K562 (cell line): ENCODE results near the gene CDC25B. TPM values are rescaled to one million over a fixed set of nuclear protein-coding genes. Genes with fewer than 3 reads are reported as not detected.

ENCODE experiments used
- ARNT ChIP-seq, 2 experiments: fragments of 450-650 bp; IDR thresholded peaks; 2 replicates each; pipeline ENCODE4 v1.6.1; 2016; ENCODE audit warnings: mild to moderate bottlenecking in 1 of 2
- HMGXB4 ChIP-seq: sonication (generic); formaldehyde crosslinking; IDR thresholded peaks from 2 replicates; pipeline ENCODE4 v1.8.1; 2023; ENCODE audit warnings: mild to moderate bottlenecking, missing genetic modification reagents
- ILF3 ChIP-seq: fragments of 450-650 bp; IDR thresholded peaks from 2 replicates; pipeline ENCODE4 v1.6.1; 2018; ENCODE audit warnings: antibody characterized with exemption, mild to moderate bottlenecking, moderate library complexity, borderline replicate concordance
- MAFG ChIP-seq: fragments of 450-650 bp; conservative IDR thresholded peaks from 2 replicates; pipeline ENCODE4 v1.6.1; 2016; ENCODE audit warnings: missing genetic modification characterization, missing compliant biosample characterization
- MAFK ChIP-seq: IDR thresholded peaks from 2 replicates; pipeline ENCODE4 v1.6.1; 2011; ENCODE audit warnings: low read length, improper control_type of control experiment
- POLR2A ChIP-seq: fragments of 450-650 bp; conservative IDR thresholded peaks from 2 replicates; pipeline ENCODE4 v1.6.1; 2016
- SIN3B ChIP-seq: fragments of 450-650 bp; IDR thresholded peaks from 2 replicates; pipeline ENCODE4 v1.6.1; 2017; ENCODE audit warnings: low read depth, mild to moderate bottlenecking, moderate library complexity
- SMAD3 ChIP-seq: fragments of 450-650 bp; formaldehyde crosslinking; conservative IDR thresholded peaks from 2 replicates; pipeline ENCODE4 v1.4.0; 2020; ENCODE audit warnings: mild to moderate bottlenecking
- TCF15 ChIP-seq: fragments of 250-450 bp; sonication (Bioruptor Pico); IDR thresholded peaks from 2 replicates; pipeline ENCODE4 v1.8.0; 2022; ENCODE audit warnings: moderate library complexity, mild to moderate bottlenecking, inconsistent platforms
- TRIM28 ChIP-seq: fragments of 450-650 bp; IDR thresholded peaks from 2 replicates; pipeline ENCODE4 v1.6.1; 2017
- ZNF174 ChIP-seq: fragments of 250-450 bp; sonication (Bioruptor Pico); IDR thresholded peaks from 2 replicates; pipeline ENCODE4 v1.4.0; 2020; ENCODE audit warnings: mild to moderate bottlenecking
- ZNF436 ChIP-seq: fragments of 250-450, 450-650 bp; sonication (Bioruptor Pico); formaldehyde crosslinking; IDR thresholded peaks from 2 replicates; pipeline ENCODE4 v1.7.0; 2020; ENCODE audit warnings: mild to moderate bottlenecking
- polyA plus RNA-seq, 8 experiments: library from polyadenylated mRNA; depleted of rRNA in 4 of 8; stranded (reverse) in 5 of 8; unstranded in 3 of 8; fragments of >200 nt; fragmentation: Nextera tagmentation in 2 of 8; fragmentation: Illumina TruSeq in 1 of 8; extraction: Ambion mirVana in 2 of 8; extraction: Trizol in 1 of 8; gene quantifications; 2 replicates each; pipeline versions ENCODE4 v1.2.1 to v1.2.3, GENCODE V29; 2011 to 2014; ENCODE audit warnings: inconsistent platforms in 1 of 8, missing spikeins in 1 of 8
- total RNA-seq, 7 experiments: library from RNA; depleted of rRNA in 6 of 7; stranded (reverse); fragments of >200 nt in 6 of 7; fragmentation: Illumina TruSeq in 2 of 7; extraction: Trizol in 2 of 7; gene quantifications; 2 replicates each; pipeline versions ENCODE4 v1.2.1 to v1.2.3, GENCODE V29; 2011 to 2021; ENCODE audit warnings: low replicate concordance in 1 of 7
- TF ChIP-seq, protein P1 (sequence below): fragments of 250-450 bp; sonication (Bioruptor Pico); IDR thresholded peaks from 2 replicates; pipeline ENCODE4 v1.4.0; 2020
- TF ChIP-seq, protein P2 (sequence below): sonication (generic); formaldehyde crosslinking; IDR thresholded peaks from 2 replicates; pipeline ENCODE4 v1.9.0; 2022; ENCODE audit warnings: mild to moderate bottlenecking, missing genetic modification reagents
- TF ChIP-seq, protein P3 (sequence below): fragments of 250-450 bp; sonication (Bioruptor Pico); IDR thresholded peaks from 2 replicates; pipeline ENCODE4 v1.6.1; 2021; ENCODE audit warnings: mild to moderate bottlenecking

The CDC25B gene
- total and polyA plus RNA-seq, 9 of the 15 experiments (the other 6 are each of a cell fraction or from before 2014, with no cell fraction given): 2.3 to 35.7 (median 9.5) TPM

DNA sequence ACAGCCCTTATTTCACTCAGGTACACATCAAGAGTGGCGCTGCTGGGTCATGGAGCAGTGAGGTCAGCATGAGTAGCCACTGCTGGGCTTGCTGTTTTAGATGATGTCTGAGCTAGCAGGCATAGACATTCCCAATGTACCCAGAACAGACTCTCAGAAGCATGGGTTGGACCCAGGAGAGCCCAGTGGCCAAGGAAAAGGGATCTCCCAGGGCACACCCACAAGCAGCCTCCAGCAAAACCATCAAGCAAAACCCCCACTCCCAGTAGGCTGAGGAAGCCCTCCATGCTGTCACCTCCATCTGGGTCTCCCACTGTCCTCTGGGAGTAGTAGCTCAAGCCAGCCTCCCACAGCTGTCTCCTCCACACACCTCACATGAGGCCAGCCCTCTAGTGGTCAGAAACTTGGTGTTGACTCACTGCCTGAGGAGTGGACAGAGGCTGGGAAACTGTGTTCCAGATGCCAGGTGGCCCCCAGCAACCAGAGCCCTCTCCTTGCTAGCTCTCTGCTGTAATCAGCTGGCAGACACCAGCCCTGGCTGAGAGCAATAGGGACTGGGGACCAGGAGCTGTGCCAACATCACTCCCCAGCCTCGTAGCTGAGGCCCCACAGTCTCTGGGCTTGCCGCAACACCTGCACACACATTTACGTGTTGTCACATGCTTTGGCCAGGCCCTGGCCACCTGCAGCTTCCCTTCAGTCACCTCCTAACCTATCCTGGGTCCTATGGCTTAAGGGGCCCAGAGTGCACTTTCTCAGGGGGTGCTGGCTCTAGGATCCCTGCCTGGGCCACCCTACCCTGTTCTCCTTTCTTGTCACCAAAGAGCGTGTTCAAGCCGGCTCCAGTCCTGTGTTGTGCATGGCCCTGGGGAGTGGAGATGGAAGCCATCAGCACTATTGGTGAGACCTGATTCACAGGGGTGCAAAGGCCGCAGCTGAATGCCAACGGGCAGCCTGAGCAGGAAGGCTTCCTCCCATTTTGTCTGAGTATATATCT, 22.3 kb downstream of the CDC25B start (continued):
- TF ChIP-seq HMGXB4 (CRISPR knock-in tag) (no peak), ILF3 (no peak), TCF15 (no peak), SMAD3 (no peak), ARNT (IDR thresholded peaks at IDR 0.05) (no peak), SIN3B (no peak), MAFG (tag) (no peak), POLR2A (no peak), TRIM28 (no peak), ZNF436 (CRISPR knock-in tag) (no peak), MAFK (no peak), ZNF174 (no peak)
- TF ChIP-seq, protein P1, sequence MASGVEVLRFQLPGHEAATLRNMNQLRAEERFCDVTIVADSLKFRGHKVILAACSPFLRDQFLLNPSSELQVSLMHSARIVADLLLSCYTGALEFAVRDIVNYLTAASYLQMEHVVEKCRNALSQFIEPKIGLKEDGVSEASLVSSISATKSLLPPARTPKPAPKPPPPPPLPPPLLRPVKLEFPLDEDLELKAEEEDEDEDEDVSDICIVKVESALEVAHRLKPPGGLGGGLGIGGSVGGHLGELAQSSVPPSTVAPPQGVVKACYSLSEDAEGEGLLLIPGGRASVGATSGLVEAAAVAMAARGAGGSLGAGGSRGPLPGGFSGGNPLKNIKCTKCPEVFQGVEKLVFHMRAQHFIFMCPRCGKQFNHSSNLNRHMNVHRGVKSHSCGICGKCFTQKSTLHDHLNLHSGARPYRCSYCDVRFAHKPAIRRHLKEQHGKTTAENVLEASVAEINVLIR (CRISPR knock-in tag): no peak
- TF ChIP-seq, protein P2, sequence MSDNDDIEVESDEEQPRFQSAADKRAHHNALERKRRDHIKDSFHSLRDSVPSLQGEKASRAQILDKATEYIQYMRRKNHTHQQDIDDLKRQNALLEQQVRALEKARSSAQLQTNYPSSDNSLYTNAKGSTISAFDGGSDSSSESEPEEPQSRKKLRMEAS (CRISPR knock-in tag): peak; percentile 74
- TF ChIP-seq, protein P3, sequence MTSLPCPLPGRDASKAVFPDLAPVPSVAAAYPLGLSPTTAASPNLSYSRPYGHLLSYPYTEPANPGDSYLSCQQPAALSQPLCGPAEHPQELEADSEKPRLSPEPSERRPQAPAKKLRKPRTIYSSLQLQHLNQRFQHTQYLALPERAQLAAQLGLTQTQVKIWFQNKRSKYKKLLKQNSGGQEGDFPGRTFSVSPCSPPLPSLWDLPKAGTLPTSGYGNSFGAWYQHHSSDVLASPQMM (CRISPR knock-in tag): no peak
